ENCODE results near the gene SURF6. TPM values are rescaled to one million over a fixed set of nuclear protein-coding genes. Genes with fewer than 3 reads are reported as not detected.

The SURF6 gene
- polyA plus RNA-seq, 1 experiment, result 8.4 TPM

GRCh38 chr9:133280392-133280791 is 55.6 kb downstream of the SURF6 start:
- H3K36me3 ChIP-seq (ENCODE audit: control insufficient read depth, insufficient read depth, low read length), result no peaks in the 10 kb centered on the region
- H3K4me3 ChIP-seq (ENCODE audit: low read depth, low read length), result no peak overlapping the region
- peaks cover 11% of the 10 kb centered on the region for H3K27me3 ChIP-seq (ENCODE audit: control insufficient read depth, insufficient read depth, low read length)
- ChIA-PET POLR2A (no interaction called here), CTCF (interaction anchor here (1.0 kb wide), 1 partner anchor 42 kb away, joined by 3 read pairs; no protein-coding TSS in a partner anchor)
- TF ChIP-seq, protein P1, sequence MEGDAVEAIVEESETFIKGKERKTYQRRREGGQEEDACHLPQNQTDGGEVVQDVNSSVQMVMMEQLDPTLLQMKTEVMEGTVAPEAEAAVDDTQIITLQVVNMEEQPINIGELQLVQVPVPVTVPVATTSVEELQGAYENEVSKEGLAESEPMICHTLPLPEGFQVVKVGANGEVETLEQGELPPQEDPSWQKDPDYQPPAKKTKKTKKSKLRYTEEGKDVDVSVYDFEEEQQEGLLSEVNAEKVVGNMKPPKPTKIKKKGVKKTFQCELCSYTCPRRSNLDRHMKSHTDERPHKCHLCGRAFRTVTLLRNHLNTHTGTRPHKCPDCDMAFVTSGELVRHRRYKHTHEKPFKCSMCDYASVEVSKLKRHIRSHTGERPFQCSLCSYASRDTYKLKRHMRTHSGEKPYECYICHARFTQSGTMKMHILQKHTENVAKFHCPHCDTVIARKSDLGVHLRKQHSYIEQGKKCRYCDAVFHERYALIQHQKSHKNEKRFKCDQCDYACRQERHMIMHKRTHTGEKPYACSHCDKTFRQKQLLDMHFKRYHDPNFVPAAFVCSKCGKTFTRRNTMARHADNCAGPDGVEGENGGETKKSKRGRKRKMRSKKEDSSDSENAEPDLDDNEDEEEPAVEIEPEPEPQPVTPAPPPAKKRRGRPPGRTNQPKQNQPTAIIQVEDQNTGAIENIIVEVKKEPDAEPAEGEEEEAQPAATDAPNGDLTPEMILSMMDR (IDR thresholded peaks at IDR 0.05; ENCODE audit: insufficient read depth, low read depth, low read length), result no peak
- DNase-seq (ENCODE audit: low read depth), result no peak

Small RNA genes lying within 50 kb of the gene (small RNA-seq; reads per million reads assigned to genes)
- gene RF00019 (ENCODE audit: insufficient read length, low read depth, low replicate concordance) (not detected), gene SNORD24 (ENCODE audit: insufficient read length, low read depth, low replicate concordance) (not detected), gene SNORD36A (ENCODE audit: insufficient read length, low read depth, low replicate concordance) (not detected), gene SNORD36B (ENCODE audit: insufficient read length, low read depth, low replicate concordance) (not detected), gene SNORD36C (ENCODE audit: insufficient read length, low read depth, low replicate concordance) (not detected)

Other genes starting within 250 kb of the SURF6 start
- 18.0 and 25.1 TPM in 2 replicates for gene RALGDS, start 214.9 kb downstream of the SURF6 start, polyA plus RNA-seq (2011; rRNA removed)
- 5.0 and 10.3 TPM in 2 replicates for gene GBGT1, start 172.3 kb downstream of the SURF6 start, polyA plus RNA-seq (2011; rRNA removed)
- gene OBP2B, start 126.9 kb downstream of the SURF6 start, polyA plus RNA-seq (2011; rRNA removed), result not detected in 2 replicates
- gene ABO, start 61.0 kb downstream of the SURF6 start, polyA plus RNA-seq (2011; rRNA removed), result not detected in 2 replicates
- 18.4 and 28.3 TPM in 2 replicates for gene MED22, start 11.9 kb upstream of the SURF6 start, polyA plus RNA-seq (2011; rRNA removed)
- 2,964 and 3,329 TPM in 2 replicates for gene RPL7A, start 12.0 kb upstream of the SURF6 start, polyA plus RNA-seq (2011; rRNA removed)
- 36.0 and 46.1 TPM in 2 replicates for gene SURF1, start 20.3 kb upstream of the SURF6 start, polyA plus RNA-seq (2011; rRNA removed)
- gene SURF2, start 20.4 kb upstream of the SURF6 start, polyA plus RNA-seq (2011; rRNA removed), result 9.0 and 10.0 TPM in 2 replicates
- 259 and 401 TPM in 2 replicates for gene SURF4, start 39.9 kb upstream of the SURF6 start, polyA plus RNA-seq (2011; rRNA removed)
- gene STKLD1, start 40.2 kb upstream of the SURF6 start, polyA plus RNA-seq (2011; rRNA removed), result 0.70 and 1.2 TPM in 2 replicates
- gene REXO4, start 81.8 kb upstream of the SURF6 start, polyA plus RNA-seq (2011; rRNA removed), result 22.7 and 24.0 TPM in 2 replicates
- 1.3 and 2.4 TPM in 2 replicates for gene ADAMTS13, start 86.2 kb upstream of the SURF6 start, polyA plus RNA-seq (2011; rRNA removed)
- 15.8 and 19.1 TPM in 2 replicates for gene CACFD1, start 123.8 kb upstream of the SURF6 start, polyA plus RNA-seq (2011; rRNA removed)
- 5.1 and 9.0 TPM in 2 replicates for gene SLC2A6, start 142.9 kb upstream of the SURF6 start, polyA plus RNA-seq (2011; rRNA removed)
- gene MYMK, start 188.8 kb upstream of the SURF6 start, polyA plus RNA-seq (2011; rRNA removed), result not detected in 2 replicates
- gene ADAMTSL2, start 198.5 kb upstream of the SURF6 start, polyA plus RNA-seq (2011; rRNA removed), result not detected in 2 replicates